Caco-2 (cell line): ENCODE measurements around the gene ZNF335. TPM values are rescaled to one million over a fixed set of nuclear protein-coding genes. Genes with fewer than 3 reads are reported as not detected.

Source experiments
- BruUV-seq: library from RNA; stranded (reverse); fragments of 400-500 nt; replicated peaks from 2 replicates; lab custom pipeline; 2021; lab: Mats Ljungman, UMichigan
- CTCF ChIA-PET: fragments of 300-600 bp; sonication (Branson Sonifier 250); formaldehyde crosslinking; loops from one replicate; lab custom pipeline; 2022; ENCODE audit warnings: antibody characterized with exemption; lab: Charles Lee
- POLR2A ChIA-PET: fragments of 300-600 bp; sonication (Branson Sonifier 250); formaldehyde crosslinking; loops from one replicate; lab custom pipeline; 2022; ENCODE audit warnings: antibody characterized with exemption; lab: Charles Lee
- DNase-seq, 2 experiments: peaks; one replicate each; pipeline versions ENCODE4 v3.0.0 to v3.0.0-alpha.2; 2020 to 2022
- H3K27me3 ChIP-seq: replicated peaks from 2 replicates; pipeline ENCODE4 v1.6.0; 2011; ENCODE audit warnings: low read length; ENCODE audit not compliant: control insufficient read depth, insufficient read depth
- H3K36me3 ChIP-seq: 2 replicates; pipeline ENCODE4 v1.5.1; 2011; ENCODE audit warnings: low read length; ENCODE audit not compliant: control insufficient read depth, insufficient read depth
- H3K4me1 ChIP-seq: fragments of 250-450 bp; sonication (Bioruptor Pico); 2 replicates; pipeline ENCODE4 v1.5.1; 2020; ENCODE audit warnings: mild to moderate bottlenecking
- H3K4me3 ChIP-seq: 2 replicates; pipeline ENCODE4 v1.5.1; 2011; ENCODE audit warnings: low read depth, mild to moderate bottlenecking, control low read depth, low read length
- H3K9me3 ChIP-seq: fragments of 250-450 bp; sonication (Bioruptor Pico); 2 replicates; pipeline ENCODE4 v1.5.1; 2020; ENCODE audit warnings: mild to moderate bottlenecking, moderate library complexity
- H3K27ac Mint-ChIP-seq: one replicate; pipeline ENCODE4 v1.8.0; 2022; ENCODE audit warnings: mixed read lengths; ENCODE audit not compliant: unreplicated experiment
- H3K27me3 Mint-ChIP-seq: one replicate; pipeline ENCODE4 v1.8.0; 2022; ENCODE audit warnings: mixed read lengths; ENCODE audit not compliant: insufficient read depth, unreplicated experiment
- H3K36me3 Mint-ChIP-seq: one replicate; pipeline ENCODE4 v1.8.0; 2022; ENCODE audit warnings: mild to moderate bottlenecking, mixed read lengths; ENCODE audit not compliant: insufficient read depth, unreplicated experiment
- H3K4me1 Mint-ChIP-seq: one replicate; pipeline ENCODE4 v1.8.0; 2022; ENCODE audit warnings: low read depth, mixed read lengths; ENCODE audit not compliant: unreplicated experiment
- H3K4me3 Mint-ChIP-seq: one replicate; pipeline ENCODE4 v1.8.0; 2022; ENCODE audit warnings: mild to moderate bottlenecking, moderate library complexity, mixed read lengths; ENCODE audit not compliant: unreplicated experiment
- H3K9me3 Mint-ChIP-seq: one replicate; pipeline ENCODE4 v1.8.0; 2022; ENCODE audit warnings: mixed read lengths; ENCODE audit not compliant: unreplicated experiment
- intact Hi-C: fragments of 100-400 bp; cut with micrococcal nuclease; formaldehyde crosslinking; loops from one replicate; pipeline ENCODE4 v1.10.0; 2022; ENCODE audit not compliant: unreplicated experiment
- total RNA-seq: library from RNA; stranded (reverse); gene quantifications from 2 replicates; pipeline ENCODE4 v1.2.3, GENCODE V29; 2022
- TF ChIP-seq, protein P1 (sequence below), 2 experiments: fragments of 200-600 bp in 1 of 2; IDR thresholded peaks; 1 replicate in 1 of 2; 2 replicates in 1 of 2; pipeline versions ENCODE4 v1.5.1 to v1.8.0; 2011 to 2022; ENCODE audit warnings: antibody characterized with exemption in 1 of 2, control low read depth in 1 of 2, inconsistent platforms in 1 of 2, low read depth in 1 of 2, low read length in 1 of 2, mild to moderate bottlenecking in 1 of 2, moderate library complexity in 1 of 2; ENCODE audit not compliant: insufficient read depth in 1 of 2, severe bottlenecking in 1 of 2, unreplicated experiment in 1 of 2

ZNF335 gene
- total RNA-seq, 1 experiment from 2014 or later: 35.1 TPM

DNA sequence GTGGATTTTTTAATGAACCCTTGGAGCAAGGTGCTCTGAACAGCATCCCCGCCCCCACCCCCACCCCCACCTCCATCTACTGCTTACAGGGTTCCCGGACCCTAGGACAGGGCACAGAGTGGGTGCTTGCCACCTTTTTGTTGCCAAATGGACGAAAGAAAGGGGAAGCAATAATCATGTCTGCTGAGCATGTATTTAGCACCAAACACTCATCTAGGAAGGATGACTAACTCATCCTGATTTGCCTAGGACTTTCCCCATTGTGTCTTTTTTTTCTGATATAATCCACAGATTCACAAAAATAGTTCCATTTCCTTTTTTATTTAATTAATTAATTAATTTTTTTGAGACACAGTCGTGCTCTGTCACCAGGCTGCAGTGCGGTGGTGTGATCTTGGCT lies 58.9 kb downstream of the ZNF335 start:
- POLR2A ChIA-PET: no interaction called here
- H3K4me3 Mint-ChIP-seq: no peak overlapping the region
- intact Hi-C loops: loop anchor here (2.0 kb wide), 1 partner anchor 22 kb away; the partner anchor contains the start of gene PCIF1

GRCh38 chr20:45912344-45912682 lies 59.7 kb downstream of the ZNF335 start:
- peak overlapping the region; percentile 37 for H3K27ac Mint-ChIP-seq
- Histone ChIP-seq H3K27me3 (no peaks in the 10 kb centered on the region), H3K9me3 (no peaks in the 10 kb centered on the region), H3K4me3 (peak overlapping the region; percentile 42), H3K4me1 (peaks cover 12% of the 10 kb centered on the region), H3K36me3 (no peaks in the 10 kb centered on the region)
- H3K27me3 Mint-ChIP-seq: no peaks in the 10 kb centered on the region
- ChIA-PET CTCF (interaction anchor here (1.0 kb wide), 1 partner anchor 21 kb away, joined by 4 read pairs; the partner anchor contains the start of genes CTSA and NEURL2), POLR2A (interaction anchor here (0.9 to 1.1 kb wide), 3 partner anchors 10 to 32 kb away, joined by 3 to 4 read pairs (median 4); partner anchors contain the start of gene PCIF1)
- TF ChIP-seq, protein P1, sequence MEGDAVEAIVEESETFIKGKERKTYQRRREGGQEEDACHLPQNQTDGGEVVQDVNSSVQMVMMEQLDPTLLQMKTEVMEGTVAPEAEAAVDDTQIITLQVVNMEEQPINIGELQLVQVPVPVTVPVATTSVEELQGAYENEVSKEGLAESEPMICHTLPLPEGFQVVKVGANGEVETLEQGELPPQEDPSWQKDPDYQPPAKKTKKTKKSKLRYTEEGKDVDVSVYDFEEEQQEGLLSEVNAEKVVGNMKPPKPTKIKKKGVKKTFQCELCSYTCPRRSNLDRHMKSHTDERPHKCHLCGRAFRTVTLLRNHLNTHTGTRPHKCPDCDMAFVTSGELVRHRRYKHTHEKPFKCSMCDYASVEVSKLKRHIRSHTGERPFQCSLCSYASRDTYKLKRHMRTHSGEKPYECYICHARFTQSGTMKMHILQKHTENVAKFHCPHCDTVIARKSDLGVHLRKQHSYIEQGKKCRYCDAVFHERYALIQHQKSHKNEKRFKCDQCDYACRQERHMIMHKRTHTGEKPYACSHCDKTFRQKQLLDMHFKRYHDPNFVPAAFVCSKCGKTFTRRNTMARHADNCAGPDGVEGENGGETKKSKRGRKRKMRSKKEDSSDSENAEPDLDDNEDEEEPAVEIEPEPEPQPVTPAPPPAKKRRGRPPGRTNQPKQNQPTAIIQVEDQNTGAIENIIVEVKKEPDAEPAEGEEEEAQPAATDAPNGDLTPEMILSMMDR (IDR thresholded peaks at IDR 0.05; ENCODE audit: insufficient read depth in 1 of 2, low read depth in 1 of 2, low read length in 1 of 2, severe bottlenecking in 1 of 2, unreplicated experiment in 1 of 2): no peak
- DNase-seq: no peak
- peaks cover 7% of the 10 kb centered on the region for H3K4me1 Mint-ChIP-seq
- intact Hi-C loops: loop anchor here (2.0 kb wide), 1 partner anchor 22 kb away; the partner anchor contains the start of gene PCIF1
- no TSS peak for BruUV-seq
- no peaks in the 10 kb centered on the region for H3K9me3 Mint-ChIP-seq
- peaks cover 14% of the 10 kb centered on the region for H3K36me3 Mint-ChIP-seq
- H3K4me3 Mint-ChIP-seq: peak overlapping the region; percentile 72

More for the DNA sequence above, 58.9 kb downstream of the ZNF335 start:
- CTCF ChIA-PET: no interaction called here
- TF ChIP-seq, protein P1 (IDR thresholded peaks at IDR 0.05; ENCODE audit: insufficient read depth in 1 of 2, low read depth in 1 of 2, low read length in 1 of 2, severe bottlenecking in 1 of 2, unreplicated experiment in 1 of 2): no peak
- no TSS peak for BruUV-seq
- no peaks in the 10 kb centered on the region for H3K9me3 Mint-ChIP-seq
- no peaks in the 10 kb centered on the region for H3K36me3 ChIP-seq
- peaks cover 7% of the 10 kb centered on the region for H3K4me1 Mint-ChIP-seq
- H3K27me3 ChIP-seq: no peaks in the 10 kb centered on the region
- H3K9me3 ChIP-seq: no peaks in the 10 kb centered on the region
- no peak overlapping the region for H3K4me3 ChIP-seq
- peaks cover 14% of the 10 kb centered on the region for H3K36me3 Mint-ChIP-seq
- H3K4me1 ChIP-seq: peaks cover 12% of the 10 kb centered on the region
- no peak overlapping the region for H3K27ac Mint-ChIP-seq
- no peak for DNase-seq
- H3K27me3 Mint-ChIP-seq: no peaks in the 10 kb centered on the region

DNA sequence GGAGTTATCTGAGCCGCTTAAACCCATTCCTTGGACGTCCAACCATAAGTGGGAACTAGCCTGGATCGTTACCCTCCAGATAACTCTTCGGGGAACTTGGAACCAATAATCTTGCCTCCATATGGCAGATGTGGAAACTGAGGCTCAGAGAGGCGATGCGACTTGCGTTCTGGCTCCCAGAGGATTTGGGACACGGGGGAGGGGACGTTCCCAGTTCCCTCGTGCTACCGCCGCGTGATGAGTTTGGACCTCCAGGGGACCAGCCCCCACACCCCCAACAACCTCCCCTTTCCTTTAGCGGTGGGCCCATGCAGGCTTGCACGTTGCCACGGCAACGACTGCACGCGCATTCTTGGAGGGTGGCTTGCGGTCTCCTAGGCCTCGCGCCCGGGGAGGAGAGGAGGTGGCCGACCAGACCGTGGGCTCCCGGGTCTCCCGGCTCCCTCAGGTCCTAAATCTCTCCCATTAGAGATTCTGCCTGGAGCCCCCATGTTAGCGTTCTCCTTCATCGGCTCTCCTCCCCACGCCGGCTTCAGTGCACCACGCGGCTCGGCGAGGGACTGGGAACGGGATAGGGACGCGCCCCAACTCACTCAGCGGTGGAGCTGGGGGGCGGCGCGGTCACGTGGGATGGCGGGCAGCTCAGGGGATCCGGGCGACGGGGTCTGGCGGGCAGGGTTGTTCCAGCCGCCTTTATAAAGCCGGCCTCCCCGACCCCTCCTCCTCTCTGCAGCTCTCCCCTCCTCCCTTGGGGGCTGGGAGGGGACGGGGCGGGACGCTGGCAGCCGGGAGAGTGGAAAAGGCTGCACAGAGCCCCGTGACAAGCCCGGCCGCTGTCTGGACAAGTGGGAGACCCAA lies 60.3 kb downstream of the ZNF335 start, which contains the start of gene PLTP:
Gene PLTP (minus strand): TSS at position 670 of the 858 bp plus-strand sequence. CDS start 703 bp downstream, outside the sequence.
- Histone ChIP-seq H3K9me3 (no peaks in the 10 kb centered on the region), H3K27me3 (no peaks in the 10 kb centered on the region), H3K36me3 (no peaks in the 10 kb centered on the region), H3K4me1 (peaks cover 12% of the 10 kb centered on the region), H3K4me3 (peak within 1 kb of the TSS; percentile 42)
- TF ChIP-seq, protein P1 (IDR thresholded peaks at IDR 0.05; ENCODE audit: insufficient read depth in 1 of 2, low read depth in 1 of 2, low read length in 1 of 2, severe bottlenecking in 1 of 2, unreplicated experiment in 1 of 2): no peak
- Mint-ChIP-seq H3K4me1 (peaks cover 7% of the 10 kb centered on the region), H3K36me3 (peaks cover 14% of the 10 kb centered on the region), H3K9me3 (no peaks in the 10 kb centered on the region), H3K27ac (peak within 1 kb of the TSS; percentile 37), H3K4me3 (peak within 1 kb of the TSS; percentile 72), H3K27me3 (no peaks in the 10 kb centered on the region)
- DNase-seq: peak; percentile 73 to 78
- ChIA-PET POLR2A (interaction anchor here (0.9 to 1.1 kb wide), 3 partner anchors 11 to 31 kb away, joined by 3 to 4 read pairs (median 4); partner anchors contain the start of gene PCIF1), CTCF (interaction anchor here (0.6 to 1.0 kb wide), 3 partner anchors 21 to 1248 kb away, joined by 3 to 4 read pairs (median 4); partner anchors contain the start of genes CTSA and NEURL2)
- TSS peak; percentile 79 for BruUV-seq
- intact Hi-C loops: loop anchor here (2.0 kb wide), 1 partner anchor 23 kb away; the partner anchor contains the start of gene PCIF1
